Activated CD8-positive, alpha-beta memory T cell treated with anti-CD3 and anti-CD28 coated beads, Interleukin-2, amount 10 ng/mL, durations not matched to agents 7 days and 5 days (primary cell): ENCODE measurements around the gene ATP6V1B1. TPM values are rescaled to one million over a fixed set of nuclear protein-coding genes. Genes with fewer than 3 reads are reported as not detected.

Source experiments
- ATAC-seq: fragments of 150-1000 bp; cut with Tn5 transposase; one replicate; pipeline ENCODE4 v1.10.0; 2021; ENCODE audit warnings: moderate library complexity
- CTCF ChIA-PET: fragments of 350-600 bp; sonication (Branson Sonifier 250); formaldehyde crosslinking; loops from one replicate; lab custom pipeline; 2021; ENCODE audit warnings: antibody characterized with exemption; lab: Charles Lee
- DNase-seq: peaks from one replicate; pipeline ENCODE4 v3.0.0-alpha.2; 2020
- H3K27ac Mint-ChIP-seq: one replicate; pipeline ENCODE4 v1.8.0; 2021; ENCODE audit warnings: mild to moderate bottlenecking, mixed read lengths
- H3K27me3 Mint-ChIP-seq: one replicate; pipeline ENCODE4 v1.8.0; 2021; ENCODE audit warnings: mixed read lengths
- H3K36me3 Mint-ChIP-seq: one replicate; pipeline ENCODE4 v1.8.0; 2021; ENCODE audit warnings: mild to moderate bottlenecking, mixed read lengths
- H3K4me1 Mint-ChIP-seq: one replicate; pipeline ENCODE4 v1.8.0; 2021; ENCODE audit warnings: mixed read lengths
- H3K4me3 Mint-ChIP-seq: one replicate; pipeline ENCODE4 v1.8.0; 2021; ENCODE audit warnings: mild to moderate bottlenecking, moderate library complexity, mixed read lengths
- H3K9me3 Mint-ChIP-seq: one replicate; pipeline ENCODE4 v1.8.0; 2022; ENCODE audit warnings: low read depth, mixed read lengths
- total RNA-seq, 2 experiments: library from RNA; stranded (reverse); gene quantifications; one replicate each; pipeline ENCODE4 v1.2.3, GENCODE V29; 2021

ATP6V1B1 gene
- total RNA-seq, 2 experiments from 2014 or later: not detected

GRCh38 chr2:70979626-70980025 lies 43.9 kb downstream of the ATP6V1B1 start:
- CTCF ChIA-PET: interaction anchor here (5.5 to 8.1 kb wide), 2 partner anchors 13 to 21 kb away, joined by 57 to 72 read pairs; no protein-coding TSS in a partner anchor
- no peaks in the 10 kb centered on the region for H3K36me3 Mint-ChIP-seq
- peak overlapping the region; percentile 15 for H3K4me3 Mint-ChIP-seq
- H3K4me1 Mint-ChIP-seq: peaks cover 18% of the 10 kb centered on the region
- peak; percentile 32 for DNase-seq
- H3K27ac Mint-ChIP-seq: no peak overlapping the region
- H3K9me3 Mint-ChIP-seq: no peaks in the 10 kb centered on the region
- H3K27me3 Mint-ChIP-seq: peaks cover 1% of the 10 kb centered on the region
- ATAC-seq: no peak

DNA sequence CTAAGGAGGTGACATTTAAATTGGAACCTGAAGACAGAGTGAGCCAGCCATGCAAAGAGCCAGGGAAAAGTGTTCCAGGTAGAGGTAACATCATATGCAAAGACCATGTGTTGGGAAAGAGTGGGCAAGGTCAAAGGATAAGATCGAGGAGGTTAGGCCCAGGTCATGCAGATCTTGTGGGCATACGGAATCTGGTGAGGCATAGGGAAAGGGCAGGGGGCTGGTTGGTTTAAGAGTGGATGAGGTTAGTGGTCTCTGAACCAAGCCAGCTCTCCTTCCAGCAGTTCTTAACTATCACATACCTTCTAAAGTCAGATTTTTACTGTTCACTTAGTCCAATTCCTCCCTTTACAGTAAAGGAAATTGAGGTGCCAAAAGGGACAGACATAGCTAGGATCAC lies 45.7 kb downstream of the ATP6V1B1 start:
- ATAC-seq: no peak
- H3K36me3 Mint-ChIP-seq: peaks cover 7% of the 10 kb centered on the region
- DNase-seq: peak; percentile 14
- no peak overlapping the region for H3K4me3 Mint-ChIP-seq
- CTCF ChIA-PET: interaction anchor here (1.2 to 8.1 kb wide), 3 partner anchors 16 to 33 kb away, joined by 3 to 72 read pairs (median 58); no protein-coding TSS in a partner anchor
- H3K27me3 Mint-ChIP-seq: no peaks in the 10 kb centered on the region
- no peak overlapping the region for H3K27ac Mint-ChIP-seq
- no peaks in the 10 kb centered on the region for H3K9me3 Mint-ChIP-seq
- H3K4me1 Mint-ChIP-seq: peaks cover 27% of the 10 kb centered on the region

GRCh38 chr2:70981866-70982810 lies 46.4 kb downstream of the ATP6V1B1 start:
- DNase-seq: peak; percentile 38

GRCh38 chr2:70982971-70983370 lies 47.3 kb downstream of the ATP6V1B1 start:
- peaks cover 13% of the 10 kb centered on the region for H3K36me3 Mint-ChIP-seq
- CTCF ChIA-PET: interaction anchor here (1.1 to 8.1 kb wide), 6 partner anchors 9 to 85 kb away, joined by 3 to 72 read pairs (median 20); partner anchors contain the start of gene NAGK
- no peaks in the 10 kb centered on the region for H3K27me3 Mint-ChIP-seq
- H3K27ac Mint-ChIP-seq: no peak overlapping the region
- no peak overlapping the region for H3K4me3 Mint-ChIP-seq
- peaks cover 18% of the 10 kb centered on the region for H3K4me1 Mint-ChIP-seq
- DNase-seq: peak; percentile 36
- ATAC-seq: no peak
- no peaks in the 10 kb centered on the region for H3K9me3 Mint-ChIP-seq

More at GRCh38 chr2:70981866-70982810, 46.4 kb downstream of the ATP6V1B1 start:
- ATAC-seq: no peak
- CTCF ChIA-PET: interaction anchor here (1.1 to 8.1 kb wide), 6 partner anchors 8 to 86 kb away, joined by 3 to 72 read pairs (median 12); partner anchors contain the start of gene NAGK
- H3K4me1 Mint-ChIP-seq: peaks cover 24% of the 10 kb centered on the region
- H3K27ac Mint-ChIP-seq: no peak overlapping the region
- peaks cover 13% of the 10 kb centered on the region for H3K36me3 Mint-ChIP-seq
- H3K9me3 Mint-ChIP-seq: no peaks in the 10 kb centered on the region
- H3K4me3 Mint-ChIP-seq: no peak overlapping the region
- H3K27me3 Mint-ChIP-seq: no peaks in the 10 kb centered on the region

DNA sequence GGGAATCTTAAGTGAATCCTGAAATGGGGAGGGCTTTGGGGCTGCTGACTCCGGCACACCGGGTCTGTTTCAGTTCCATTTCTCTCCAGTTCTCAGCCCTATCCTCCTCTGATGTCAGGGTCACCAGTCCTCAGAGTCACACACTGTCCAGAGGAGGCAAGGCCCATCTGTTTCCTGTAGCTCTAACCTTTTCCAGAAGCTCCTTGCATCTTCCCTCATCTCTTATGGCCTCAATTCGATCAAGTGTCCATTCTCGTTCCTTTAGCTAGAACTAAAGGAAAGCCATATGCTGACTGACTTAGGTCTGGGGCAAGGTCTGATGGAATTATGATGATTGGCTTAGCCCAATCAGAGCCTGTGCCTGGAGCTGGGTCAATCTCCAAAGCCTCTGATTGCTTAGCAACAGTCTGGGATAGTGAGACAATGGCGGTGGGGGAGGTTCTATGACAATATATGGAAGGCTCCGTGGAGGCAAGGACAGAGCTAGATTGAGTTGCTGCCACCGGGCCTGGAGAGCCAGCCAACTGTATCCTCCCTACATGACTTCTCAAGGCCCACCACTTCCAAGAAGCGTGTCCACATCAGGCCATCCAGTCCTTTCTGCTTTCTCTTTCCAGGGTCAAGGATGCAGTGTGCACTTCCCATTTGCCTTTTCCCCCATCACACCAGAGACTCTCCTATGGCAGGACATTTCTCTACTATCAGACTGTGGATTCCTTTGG lies 48.0 kb downstream of the ATP6V1B1 start:
- CTCF ChIA-PET: interaction anchor here (0.9 to 8.1 kb wide), 10 partner anchors 9 to 398 kb away, joined by 3 to 72 read pairs (median 8); partner anchors contain the start of gene NAGK
- Mint-ChIP-seq H3K4me1 (peaks cover 15% of the 10 kb centered on the region), H3K4me3 (no peak overlapping the region), H3K36me3 (peaks cover 15% of the 10 kb centered on the region), H3K27me3 (no peaks in the 10 kb centered on the region), H3K9me3 (no peaks in the 10 kb centered on the region), H3K27ac (no peak overlapping the region)
- ATAC-seq (no peak), DNase-seq (peak; percentile 31)

DNA sequence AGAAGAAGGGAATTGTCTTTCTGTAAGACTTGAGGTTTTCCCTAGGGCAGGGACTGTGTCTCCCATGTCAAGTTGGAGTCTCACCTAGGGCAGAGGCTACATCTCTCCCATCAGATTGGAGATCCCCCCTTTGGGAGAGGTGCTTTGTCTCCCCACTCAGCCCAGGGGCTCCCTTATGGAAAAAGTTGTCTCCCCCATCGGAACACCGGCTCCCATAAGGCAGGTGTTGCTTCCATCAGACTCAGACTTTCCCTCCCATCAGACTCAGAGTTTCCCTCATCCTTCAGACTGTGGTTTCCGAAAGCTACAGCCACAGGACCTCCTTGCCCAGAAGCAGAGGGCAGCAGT lies 48.5 kb downstream of the ATP6V1B1 start:
- peaks cover 15% of the 10 kb centered on the region for H3K36me3 Mint-ChIP-seq
- CTCF ChIA-PET: interaction anchor here (0.6 to 8.1 kb wide), 23 partner anchors 8 to 1206 kb away, joined by 3 to 72 read pairs (median 4); partner anchors contain the start of gene NAGK
- no peak overlapping the region for H3K27ac Mint-ChIP-seq
- ATAC-seq (no peak), DNase-seq (no peak)
- no peaks in the 10 kb centered on the region for H3K27me3 Mint-ChIP-seq
- H3K4me3 Mint-ChIP-seq: no peak overlapping the region
- peaks cover 15% of the 10 kb centered on the region for H3K4me1 Mint-ChIP-seq
- H3K9me3 Mint-ChIP-seq: no peaks in the 10 kb centered on the region

GRCh38 chr2:70984576-70985282 lies 49.0 kb downstream of the ATP6V1B1 start:
- Mint-ChIP-seq H3K4me3 (no peak overlapping the region), H3K27me3 (no peaks in the 10 kb centered on the region), H3K9me3 (no peaks in the 10 kb centered on the region), H3K27ac (no peak overlapping the region), H3K36me3 (peaks cover 15% of the 10 kb centered on the region), H3K4me1 (peaks cover 13% of the 10 kb centered on the region)
- ATAC-seq (peak; percentile 99), DNase-seq (peak; percentile 88)
- CTCF ChIA-PET: interaction anchor here (0.6 to 8.1 kb wide), 23 partner anchors 8 to 1206 kb away, joined by 3 to 72 read pairs (median 4); partner anchors contain the start of gene NAGK

- ATAC-seq: no peak
- CTCF ChIA-PET: interaction anchor here (1.0 to 8.1 kb wide), 9 partner anchors 9 to 474 kb away, joined by 3 to 72 read pairs (median 5); partner anchors contain the start of gene NAGK
- Mint-ChIP-seq H3K27ac (no peak overlapping the region), H3K27me3 (no peaks in the 10 kb centered on the region), H3K9me3 (no peaks in the 10 kb centered on the region), H3K36me3 (peaks cover 15% of the 10 kb centered on the region), H3K4me1 (peaks cover 13% of the 10 kb centered on the region), H3K4me3 (no peak overlapping the region)
- DNase-seq: no peak
Measured at GRCh38 chr2:70985283-70985688, 49.6 kb downstream of the ATP6V1B1 start.

DNA sequence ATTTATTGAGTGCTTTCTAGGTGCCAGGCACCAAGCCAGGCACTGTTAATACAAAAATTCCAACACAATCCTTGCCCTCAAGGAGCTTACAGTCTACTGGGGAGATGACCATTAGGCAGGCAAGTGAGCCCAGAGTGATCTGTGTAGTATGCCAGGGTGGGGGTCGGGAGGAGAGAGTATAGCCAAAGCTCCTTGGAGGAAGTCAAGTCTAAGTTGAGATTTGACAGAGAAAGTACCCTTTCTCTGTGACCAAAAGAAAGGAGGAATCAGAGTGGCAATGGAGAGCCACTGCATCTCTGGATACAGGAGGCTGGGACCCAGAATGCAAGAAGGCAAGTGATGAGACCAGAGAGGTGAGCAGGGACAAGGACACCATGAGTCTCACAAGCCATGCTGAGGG lies 50.3 kb downstream of the ATP6V1B1 start:
- DNase-seq: peak; percentile 29
- H3K4me1 Mint-ChIP-seq: peaks cover 13% of the 10 kb centered on the region
- CTCF ChIA-PET: interaction anchor here (0.6 to 8.1 kb wide), 6 partner anchors 8 to 82 kb away, joined by 3 to 72 read pairs (median 14); no protein-coding TSS in a partner anchor
- H3K4me3 Mint-ChIP-seq: no peak overlapping the region
- ATAC-seq: no peak
- H3K9me3 Mint-ChIP-seq: no peaks in the 10 kb centered on the region
- H3K27me3 Mint-ChIP-seq: no peaks in the 10 kb centered on the region
- H3K27ac Mint-ChIP-seq: no peak overlapping the region
- peaks cover 15% of the 10 kb centered on the region for H3K36me3 Mint-ChIP-seq

DNA sequence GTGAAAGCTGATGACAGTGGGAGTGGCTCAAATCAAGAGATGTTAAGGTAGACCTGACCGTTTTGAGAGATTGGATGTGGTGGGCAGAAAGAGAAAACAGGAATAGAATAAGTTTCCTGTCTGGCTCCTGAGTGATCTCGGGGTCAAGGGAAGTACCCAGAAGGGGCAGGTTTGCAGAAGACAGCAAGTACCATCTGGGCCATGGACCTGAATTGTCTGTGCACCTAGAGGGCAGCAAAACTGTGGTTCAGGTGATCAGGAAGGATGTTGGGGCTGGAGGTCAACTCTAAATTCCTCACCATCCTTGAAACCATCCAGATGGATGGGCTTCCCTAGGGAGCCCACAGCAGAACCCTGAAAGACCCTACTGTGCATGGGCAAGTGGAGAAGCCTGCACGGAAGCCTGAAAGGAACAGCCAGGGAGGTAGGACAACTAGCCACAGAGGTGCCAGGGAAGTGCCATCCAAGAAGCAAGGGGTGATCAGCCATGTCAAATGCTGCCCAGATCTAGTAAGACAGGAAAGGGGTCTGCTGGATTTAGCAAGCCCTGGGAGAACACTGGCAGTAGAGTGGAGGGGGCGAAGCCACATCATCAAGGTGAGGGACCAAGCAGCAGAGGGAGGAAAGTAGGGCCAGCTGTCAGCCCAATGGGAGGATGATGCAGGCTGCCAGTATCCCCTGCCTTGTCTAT lies 50.9 kb downstream of the ATP6V1B1 start:
- CTCF ChIA-PET: interaction anchor here (0.6 to 8.1 kb wide), 5 partner anchors 9 to 81 kb away, joined by 3 to 72 read pairs (median 21); no protein-coding TSS in a partner anchor
- Mint-ChIP-seq H3K9me3 (no peaks in the 10 kb centered on the region), H3K27me3 (no peaks in the 10 kb centered on the region), H3K4me1 (peaks cover 15% of the 10 kb centered on the region), H3K4me3 (no peak overlapping the region), H3K27ac (peak overlapping the region; percentile 2), H3K36me3 (peaks cover 16% of the 10 kb centered on the region)
- DNase-seq (peak; percentile 27), ATAC-seq (no peak)

GRCh38 chr2:70987386-70987785 lies 51.7 kb downstream of the ATP6V1B1 start:
- H3K4me3 Mint-ChIP-seq: no peak overlapping the region
- peak; percentile 25 for DNase-seq
- no peak overlapping the region for H3K27ac Mint-ChIP-seq
- CTCF ChIA-PET: no interaction called here
- no peak for ATAC-seq
- no peaks in the 10 kb centered on the region for H3K9me3 Mint-ChIP-seq
- H3K36me3 Mint-ChIP-seq: peaks cover 17% of the 10 kb centered on the region
- H3K27me3 Mint-ChIP-seq: no peaks in the 10 kb centered on the region
- peaks cover 16% of the 10 kb centered on the region for H3K4me1 Mint-ChIP-seq

DNA sequence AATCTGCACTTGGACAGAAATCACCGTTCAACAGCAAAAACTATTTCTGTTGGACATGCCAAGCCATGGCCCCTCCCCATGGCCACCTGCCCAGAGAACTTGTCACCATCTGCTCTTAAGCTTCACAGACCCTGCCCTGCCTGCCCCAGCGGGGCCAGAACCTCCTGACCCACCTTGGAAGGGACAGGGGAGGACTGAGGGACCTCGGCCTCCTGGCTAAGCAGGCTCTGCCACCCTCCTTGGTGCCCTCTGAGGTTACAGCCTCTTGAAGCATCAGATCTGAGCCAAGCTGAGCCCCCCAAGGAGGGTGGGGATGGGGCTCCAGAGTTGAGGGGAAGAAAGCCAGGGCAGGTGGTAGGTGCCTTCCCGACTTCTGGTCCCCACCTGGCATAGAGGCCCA lies 52.5 kb downstream of the ATP6V1B1 start:
- no peak overlapping the region for H3K4me3 Mint-ChIP-seq
- H3K9me3 Mint-ChIP-seq: no peaks in the 10 kb centered on the region
- CTCF ChIA-PET: interaction anchor here (0.7 kb wide), 1 partner anchor 22 kb away, joined by 3 read pairs; no protein-coding TSS in a partner anchor
- peaks cover 21% of the 10 kb centered on the region for H3K4me1 Mint-ChIP-seq
- H3K36me3 Mint-ChIP-seq: peaks cover 17% of the 10 kb centered on the region
- no peak overlapping the region for H3K27ac Mint-ChIP-seq
- DNase-seq: peak; percentile 38
- H3K27me3 Mint-ChIP-seq: no peaks in the 10 kb centered on the region
- ATAC-seq: no peak
